ENCODE measurements around the gene NKX3-2.

Gene NKX3-2

DNA sequence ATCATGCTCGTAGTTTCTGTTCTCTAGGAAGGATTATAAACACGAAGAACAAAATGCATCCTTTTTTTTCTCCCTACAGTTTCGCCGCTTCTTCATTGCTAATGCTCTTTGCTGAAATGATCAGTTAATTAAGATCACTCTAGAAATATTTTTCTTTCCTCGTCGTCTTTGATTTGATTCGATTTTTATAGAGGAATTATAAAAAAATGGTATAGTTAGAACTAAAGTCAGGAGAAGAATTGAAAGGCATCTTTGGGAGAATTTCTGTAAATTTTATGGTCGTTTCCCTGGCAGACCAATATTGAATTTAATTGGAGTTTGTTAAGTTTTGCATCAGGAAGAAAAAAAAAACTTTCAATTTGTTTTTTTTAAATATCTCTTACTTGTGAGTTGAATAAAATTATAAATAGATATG lies 1.1 kb upstream of the NKX3-2 start:
- DNase-seq (ENCODE audit: low read depth), result no peak

DNA sequence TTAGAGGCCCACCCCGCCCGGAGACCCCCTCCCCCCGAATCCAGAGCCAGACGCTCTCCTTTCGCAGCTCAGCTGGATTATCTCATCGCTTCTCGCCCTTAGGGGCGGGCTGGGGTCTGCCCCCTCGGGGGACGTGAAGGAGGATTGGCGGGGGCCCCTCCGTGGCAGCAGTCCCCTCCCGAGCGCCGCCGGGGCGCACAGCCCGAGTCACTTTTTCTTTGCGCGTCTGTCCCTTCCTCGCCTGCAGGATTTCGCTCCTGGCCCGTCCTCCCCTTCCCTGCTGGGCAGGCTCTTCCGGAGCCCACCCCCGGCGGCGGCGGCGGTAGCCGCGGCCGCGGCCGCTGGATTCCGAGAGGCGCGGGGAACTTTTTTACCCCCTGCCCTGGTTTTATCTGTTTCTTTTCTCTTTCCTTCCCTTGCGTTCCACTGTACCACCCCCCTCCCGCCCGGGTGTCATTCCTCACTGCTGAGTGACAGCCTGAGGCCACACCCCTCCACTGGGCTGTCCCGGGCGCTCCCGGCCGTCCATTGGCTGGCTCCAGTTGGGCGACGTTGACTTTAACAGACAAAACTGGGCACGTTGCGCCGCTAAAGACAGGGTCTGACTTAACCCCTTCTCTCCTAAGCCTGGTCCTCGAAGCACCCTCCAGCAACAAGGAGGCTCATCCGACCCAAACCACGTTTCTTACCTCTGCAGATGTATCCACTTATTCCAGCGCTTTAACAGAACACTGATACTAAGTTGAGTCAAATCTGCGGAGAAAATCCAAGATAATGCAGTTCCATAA lies 492 bp upstream of the NKX3-2 start:
- DNase-seq (ENCODE audit: low read depth), result no peak

DNA sequence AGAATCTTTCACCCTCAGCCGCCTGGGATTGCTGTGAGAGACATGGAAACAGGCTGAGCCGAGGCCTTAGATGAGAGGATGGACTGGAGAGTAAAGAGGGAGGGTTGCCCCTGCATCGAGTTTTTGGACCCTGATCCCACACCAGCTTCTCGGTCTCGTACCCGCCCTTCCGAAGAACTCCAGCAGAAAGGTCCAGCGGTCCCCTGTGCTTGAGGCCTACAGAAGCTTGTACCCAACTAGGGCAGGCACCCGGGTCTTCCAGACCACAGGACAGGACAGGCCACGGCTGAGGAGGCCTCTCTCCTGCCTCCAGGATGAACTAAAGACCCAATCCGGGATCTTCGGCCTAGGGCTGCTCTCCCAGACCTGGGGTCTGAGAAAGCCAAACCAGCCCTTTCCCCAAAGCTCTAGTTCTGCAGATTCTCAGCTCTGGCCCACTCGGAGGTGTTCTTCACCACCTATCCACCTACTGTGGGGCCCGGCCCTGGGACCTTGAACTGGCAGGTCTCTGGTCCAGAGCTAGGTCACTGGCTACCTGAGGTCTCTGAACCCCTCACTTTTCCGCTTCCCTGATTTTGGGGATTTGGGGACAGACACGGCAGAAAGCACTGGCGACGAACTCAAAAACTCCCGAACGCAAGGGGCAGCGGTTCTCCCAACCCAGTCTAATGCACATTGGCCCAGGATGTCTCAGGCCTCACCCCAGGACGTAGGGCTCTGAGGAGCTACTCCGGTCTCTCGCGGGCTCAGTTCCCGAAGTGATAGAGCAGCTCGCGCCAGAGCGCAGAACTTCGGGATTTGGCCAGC lies 1.1 kb downstream of the NKX3-2 start:
- no peak for DNase-seq (ENCODE audit: low read depth)

DNA sequence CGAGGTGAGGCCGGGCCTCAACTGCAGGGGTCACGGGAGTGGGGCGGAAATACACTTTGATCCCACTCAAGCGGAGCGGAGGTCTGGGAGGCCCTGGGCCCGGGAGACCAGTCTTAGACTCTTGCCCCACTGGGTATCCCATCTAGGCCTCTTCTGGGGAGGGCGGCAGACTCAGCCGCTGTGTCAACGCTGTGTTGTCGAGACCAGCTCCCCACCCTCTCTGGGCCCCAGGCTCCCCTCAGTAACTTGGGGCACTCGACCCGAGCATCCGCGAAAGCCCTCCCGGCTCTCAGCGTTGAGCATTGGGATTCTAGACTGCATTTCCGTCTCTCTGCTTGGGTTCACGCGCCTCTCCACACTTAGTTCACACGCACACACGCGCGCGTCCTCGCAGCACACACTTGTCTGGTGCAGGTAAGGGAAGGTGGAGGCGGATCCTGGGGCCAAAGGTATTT lies 1.7 kb downstream of the NKX3-2 start:
- no peak for DNase-seq (ENCODE audit: low read depth)

DNA sequence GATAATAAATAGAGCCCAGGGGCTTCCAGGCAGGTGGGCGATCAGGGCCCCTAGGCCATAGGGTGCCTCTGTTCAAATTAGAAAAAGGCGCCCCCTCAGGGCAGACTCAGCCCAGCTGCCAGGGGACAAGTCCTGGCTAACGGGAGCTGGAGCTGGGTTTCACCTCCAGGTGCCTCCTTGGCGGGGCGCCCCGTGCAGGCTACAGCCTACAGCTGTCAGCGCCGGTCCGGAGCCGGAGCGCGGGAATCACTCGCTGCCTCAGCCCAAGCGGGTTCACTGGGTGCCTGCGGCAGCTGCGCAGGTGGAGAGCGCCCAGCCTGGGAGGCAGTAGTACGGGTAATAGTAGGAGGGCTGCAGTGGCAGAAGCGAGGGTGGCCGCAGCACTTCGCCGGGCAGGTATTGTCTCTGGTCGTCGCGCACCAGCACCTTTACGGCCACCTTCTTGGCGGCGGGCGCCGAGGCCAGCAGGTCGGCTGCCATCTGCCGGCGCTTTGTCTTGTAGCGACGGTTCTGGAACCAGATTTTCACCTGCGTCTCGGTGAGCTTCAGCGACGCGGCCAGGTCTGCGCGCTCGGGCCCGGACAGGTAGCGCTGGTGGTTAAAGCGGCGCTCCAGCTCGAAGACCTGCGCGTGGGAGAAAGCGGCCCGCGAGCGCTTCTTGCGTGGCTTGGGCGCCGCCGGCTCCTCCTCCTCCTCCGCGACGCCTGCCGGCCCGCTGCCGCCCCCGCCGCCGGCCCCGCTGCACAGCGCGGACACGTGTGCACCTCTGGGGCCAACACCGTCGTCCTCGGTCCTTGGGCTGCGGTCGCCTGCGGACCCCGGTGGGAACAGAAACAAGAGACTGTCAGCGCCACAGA lies 2.4 kb downstream of the NKX3-2 start:
- DNase-seq (ENCODE audit: low read depth), result no peak

DNA sequence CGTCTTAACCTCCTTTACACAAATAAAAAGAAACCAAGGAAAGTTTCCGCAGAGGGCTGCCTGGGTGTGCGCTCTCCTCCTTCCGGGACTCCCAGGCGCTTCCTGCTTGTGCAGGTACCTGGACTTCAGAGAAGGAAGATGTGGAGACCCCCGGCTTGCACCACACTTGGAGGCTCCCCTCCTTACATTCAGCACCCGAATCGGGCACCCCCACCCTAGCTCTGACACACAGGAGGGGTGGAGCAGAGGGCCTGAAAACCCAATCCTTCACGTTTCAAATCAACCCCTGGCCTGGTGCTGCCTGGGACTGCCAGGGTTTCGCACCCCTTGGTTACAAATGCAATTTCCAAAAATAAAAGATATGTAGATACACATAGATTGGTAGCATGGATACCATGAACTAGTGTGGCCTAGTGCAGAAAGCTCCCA lies 3.1 kb downstream of the NKX3-2 start:
- DNase-seq (ENCODE audit: low read depth), result no peak

DNA sequence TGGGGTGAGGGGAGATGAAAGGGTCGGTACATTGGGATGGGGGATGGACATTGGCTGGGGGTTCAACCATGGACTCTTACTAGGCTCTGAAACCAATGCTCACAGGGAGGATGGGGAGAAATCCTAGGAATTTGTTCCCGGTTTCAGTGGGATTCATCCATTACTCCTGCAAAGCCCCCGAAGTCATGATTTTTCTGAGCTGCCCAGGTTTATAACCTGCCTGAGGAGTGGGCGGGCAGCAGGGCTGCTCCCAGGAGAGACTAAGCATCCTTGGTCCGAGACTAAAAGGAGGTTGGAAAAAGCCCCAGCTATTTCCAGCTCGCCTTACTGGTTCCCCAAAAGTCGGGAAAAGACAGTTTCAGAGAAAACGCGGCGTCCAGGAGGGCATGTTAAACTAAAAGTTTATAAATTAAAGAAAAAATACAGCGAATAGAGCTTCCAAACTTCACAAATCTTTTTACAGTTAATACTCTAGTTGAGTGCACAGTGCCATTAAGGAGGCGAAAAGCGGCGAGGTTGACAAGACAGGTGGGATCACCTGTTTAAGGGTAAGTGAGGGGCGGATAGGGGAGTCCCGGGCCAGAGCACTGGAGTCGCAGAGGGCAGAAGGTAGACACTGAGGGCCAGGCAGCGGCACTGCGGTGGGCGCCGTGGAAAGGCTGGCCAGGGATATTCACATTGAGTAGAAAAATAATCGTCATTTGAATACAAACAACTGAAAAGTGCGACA lies 3.7 kb downstream of the NKX3-2 start:
- DNase-seq (ENCODE audit: low read depth), result no peak

DNA sequence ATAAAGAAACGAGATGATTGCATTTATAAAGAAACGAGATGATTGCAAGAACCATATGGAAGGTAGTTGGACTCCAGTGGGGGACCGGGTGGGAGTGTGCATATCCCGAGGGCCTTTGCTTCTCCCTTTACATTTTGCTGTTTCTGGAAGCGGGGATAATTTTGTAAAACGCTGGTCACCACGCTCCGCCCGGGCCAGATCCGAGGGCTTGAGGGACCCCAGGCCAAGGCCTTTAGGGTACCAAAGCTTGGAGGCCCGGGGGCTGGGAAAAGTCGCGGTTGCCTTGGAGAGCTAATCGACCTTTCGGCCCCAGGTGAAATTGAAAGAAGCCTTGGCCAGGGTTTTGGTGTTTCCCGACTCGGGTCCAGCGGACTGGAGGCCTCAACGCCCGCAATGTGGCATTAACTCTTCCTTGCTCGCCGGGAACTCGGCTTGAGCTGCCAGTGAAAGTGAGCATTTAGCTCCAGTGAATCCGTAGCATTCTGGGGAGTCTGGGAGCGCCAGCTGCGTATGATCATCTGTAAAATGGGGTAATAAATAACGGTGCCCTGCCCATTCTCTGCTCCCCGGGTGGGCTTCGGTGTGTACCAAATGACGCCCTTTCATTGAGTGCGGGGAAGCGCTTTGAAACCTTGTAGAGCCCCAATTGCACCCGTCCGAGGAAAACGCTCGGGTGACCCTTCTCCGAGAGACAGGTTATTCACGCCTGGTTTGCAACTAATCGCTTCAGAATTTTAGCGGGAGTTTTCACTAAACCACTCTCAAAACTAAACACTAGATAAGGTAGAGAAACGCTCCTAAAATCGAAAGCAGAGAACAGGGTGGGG lies 4.5 kb downstream of the NKX3-2 start:
- no peak for DNase-seq (ENCODE audit: low read depth)

DNA sequence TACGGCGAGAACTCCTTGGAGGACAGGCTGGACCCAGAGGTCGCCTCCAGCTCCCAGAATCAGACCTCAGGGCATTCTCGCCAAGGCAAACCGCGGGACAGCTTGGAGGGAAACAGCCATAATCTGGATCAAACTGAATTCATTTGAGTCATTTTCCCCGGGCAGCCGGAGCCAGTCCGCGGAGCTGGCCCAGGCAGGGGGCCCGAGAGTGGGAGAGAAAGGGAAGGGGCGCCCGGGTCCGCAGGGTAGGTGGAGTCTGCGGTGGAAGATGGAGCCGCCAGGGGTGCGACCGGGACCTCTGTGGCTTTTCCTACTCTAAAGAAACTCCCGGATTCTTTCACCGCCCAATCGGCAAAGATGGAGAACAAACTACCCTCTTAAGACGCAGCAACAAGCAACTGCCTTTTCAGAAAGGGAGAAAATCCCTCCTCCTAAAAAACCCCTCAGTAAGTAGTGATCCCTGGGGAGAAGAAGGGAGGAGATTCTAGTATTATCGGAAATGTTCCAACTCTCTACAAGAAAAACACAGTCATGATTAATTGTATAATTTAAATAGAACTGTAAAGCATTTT lies 5.2 kb downstream of the NKX3-2 start:
- no peak for DNase-seq (ENCODE audit: low read depth)

DNA sequence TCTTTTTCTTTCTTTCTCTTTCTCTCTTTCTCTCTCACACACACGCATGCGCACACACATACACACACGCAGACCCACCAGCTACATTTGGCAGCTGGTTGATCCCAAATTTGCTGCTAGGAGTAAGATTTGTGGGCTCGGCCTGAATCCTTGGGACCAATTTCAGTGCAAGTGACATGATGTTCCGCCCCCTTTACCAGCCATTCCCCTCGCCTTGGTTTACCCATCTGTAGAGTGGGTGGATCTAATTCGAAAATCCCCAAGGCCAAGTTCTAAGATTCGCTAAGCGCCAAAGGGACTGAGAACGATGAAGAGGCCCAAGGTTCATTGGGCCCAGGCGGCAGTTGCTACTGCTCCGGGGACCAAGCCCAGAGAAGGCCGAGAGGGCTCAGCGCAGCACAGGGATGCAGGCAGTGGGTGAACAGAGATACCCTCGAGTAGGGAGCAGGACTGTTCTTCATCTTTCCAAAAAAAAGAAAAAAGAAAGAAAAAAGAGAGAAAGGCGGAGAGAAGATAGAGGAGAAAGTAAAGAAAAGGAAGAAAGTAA lies 5.8 kb downstream of the NKX3-2 start:
- DNase-seq (ENCODE audit: low read depth), result no peak

DNA sequence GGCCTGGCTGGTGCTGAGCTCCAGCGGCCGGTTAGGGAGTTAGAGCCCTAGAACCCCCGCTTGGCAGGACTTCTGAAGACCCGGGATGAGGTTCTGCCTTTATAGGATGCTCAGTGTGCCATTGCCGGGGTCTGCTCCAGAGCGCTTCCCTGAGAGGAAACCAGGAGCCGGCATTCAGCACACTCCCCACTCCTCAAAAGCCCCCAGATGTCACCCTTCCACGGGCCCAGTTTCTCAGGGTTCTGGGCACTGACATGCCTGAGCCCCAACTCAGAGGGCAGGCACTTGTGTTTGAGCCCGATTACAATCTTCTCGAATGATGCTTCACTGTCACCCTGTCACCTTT lies 6.5 kb downstream of the NKX3-2 start:
- DNase-seq (ENCODE audit: low read depth), result no peak

DNA sequence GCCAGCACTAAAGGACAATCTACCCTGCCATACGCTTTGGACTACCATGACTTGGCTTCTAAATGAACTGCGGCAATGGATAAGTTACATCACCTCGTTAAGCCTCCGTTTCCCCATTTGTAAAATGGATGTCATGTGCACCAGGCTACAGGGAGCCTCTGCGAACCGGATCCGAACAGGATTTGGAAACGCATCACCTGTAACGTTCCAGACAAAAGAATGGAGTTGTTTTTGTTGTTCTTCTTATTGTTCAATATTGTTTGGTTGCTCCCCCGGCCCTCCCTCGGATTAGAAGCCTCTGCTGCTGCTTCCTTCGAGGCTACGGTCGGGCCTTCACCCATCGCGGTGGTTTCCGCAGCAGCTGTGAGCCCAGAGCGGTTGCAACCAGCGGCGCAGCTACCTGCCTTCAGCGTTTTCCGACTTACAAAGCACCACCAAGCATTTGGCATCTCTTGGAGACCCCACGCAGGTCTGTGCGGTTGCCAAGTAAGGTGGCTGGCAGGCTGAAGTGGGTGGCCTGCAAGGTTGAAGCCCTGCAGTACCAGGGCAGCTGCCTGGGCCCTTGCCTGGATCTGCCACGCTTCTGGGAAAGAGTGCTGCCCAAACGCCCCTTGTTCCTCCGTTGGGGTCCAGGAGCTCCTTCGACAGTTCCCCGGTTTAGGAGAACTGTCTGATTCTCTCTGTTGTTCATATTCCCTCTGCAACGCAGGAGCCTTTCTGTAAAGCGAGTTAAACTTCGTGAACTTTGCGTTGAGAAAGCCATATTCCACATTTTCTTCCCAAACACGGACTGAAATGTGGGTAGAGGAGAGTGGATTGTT lies 7.1 kb downstream of the NKX3-2 start:
- DNase-seq (ENCODE audit: low read depth), result no peak

DNA sequence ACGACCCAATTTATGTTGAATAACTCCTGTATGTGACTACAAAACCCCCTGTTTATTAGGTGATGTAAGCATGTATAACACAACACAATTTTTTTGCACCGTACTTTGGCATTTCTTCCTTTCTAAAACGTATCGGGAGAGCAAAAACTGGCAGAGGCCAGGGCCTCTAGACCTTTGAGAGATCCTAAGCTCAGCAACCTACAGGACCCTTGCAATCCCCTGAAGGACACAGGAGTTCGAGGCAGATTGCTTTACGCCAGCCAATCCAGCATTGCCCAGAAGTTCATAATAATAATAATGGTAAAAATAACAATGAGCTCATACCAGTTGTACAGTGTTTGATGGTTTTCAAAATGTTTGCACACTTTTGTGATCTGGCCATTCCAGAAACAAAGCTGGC lies 7.7 kb downstream of the NKX3-2 start:
- DNase-seq (ENCODE audit: low read depth), result no peak

DNA sequence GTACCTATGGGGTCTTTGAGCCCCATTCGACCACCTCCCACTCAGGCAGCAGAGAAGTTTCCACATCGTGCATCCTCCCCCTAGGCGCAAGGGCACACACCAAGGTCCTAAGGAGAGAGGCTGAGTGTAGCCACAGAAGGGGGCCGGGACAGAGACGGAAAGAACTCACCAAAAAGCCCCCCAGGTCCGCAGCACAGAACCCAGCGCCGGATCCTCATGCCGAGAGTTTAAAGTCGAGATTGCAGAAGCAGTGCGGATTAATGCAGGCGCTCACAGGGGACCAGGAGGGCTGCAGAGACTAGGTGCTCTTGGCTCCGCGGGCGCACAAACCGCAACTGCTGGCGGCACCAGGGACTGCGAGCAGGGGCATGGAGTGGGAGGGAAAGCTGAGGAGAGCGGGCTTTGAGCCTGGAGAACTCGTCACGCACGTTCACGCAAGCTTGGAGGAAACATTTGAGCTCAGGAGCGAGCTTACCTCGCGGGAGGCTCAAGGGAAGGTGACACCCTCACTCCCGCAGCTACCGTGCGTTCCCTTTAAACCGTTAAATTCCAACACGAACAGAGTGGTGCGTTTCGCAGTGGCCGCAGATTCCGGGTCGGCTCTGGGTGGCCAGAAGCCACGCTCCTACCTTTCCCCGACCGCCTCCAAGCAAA lies 8.5 kb downstream of the NKX3-2 start:
- DNase-seq (ENCODE audit: low read depth), result no peak

DNA sequence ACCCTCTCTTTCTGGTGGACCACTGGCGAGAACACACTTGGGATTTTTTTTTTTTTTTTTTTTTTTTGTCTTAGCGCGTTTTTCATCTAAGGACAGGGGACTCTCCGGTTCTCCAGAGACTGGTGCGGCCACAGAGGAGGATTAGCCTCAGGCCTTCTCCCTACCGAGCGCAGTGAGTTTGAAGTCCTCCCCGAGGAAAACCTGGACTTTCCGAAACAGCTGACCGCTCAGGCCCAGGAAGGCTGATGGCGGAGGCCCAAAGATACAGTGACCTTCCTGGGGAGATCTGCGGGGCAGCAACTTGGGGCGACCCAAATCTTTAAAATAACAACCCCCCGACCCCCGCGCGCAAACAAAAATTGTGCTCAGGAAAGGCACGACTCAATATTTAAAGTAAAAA lies 9.2 kb downstream of the NKX3-2 start:
- no peak for DNase-seq (ENCODE audit: low read depth)

DNA sequence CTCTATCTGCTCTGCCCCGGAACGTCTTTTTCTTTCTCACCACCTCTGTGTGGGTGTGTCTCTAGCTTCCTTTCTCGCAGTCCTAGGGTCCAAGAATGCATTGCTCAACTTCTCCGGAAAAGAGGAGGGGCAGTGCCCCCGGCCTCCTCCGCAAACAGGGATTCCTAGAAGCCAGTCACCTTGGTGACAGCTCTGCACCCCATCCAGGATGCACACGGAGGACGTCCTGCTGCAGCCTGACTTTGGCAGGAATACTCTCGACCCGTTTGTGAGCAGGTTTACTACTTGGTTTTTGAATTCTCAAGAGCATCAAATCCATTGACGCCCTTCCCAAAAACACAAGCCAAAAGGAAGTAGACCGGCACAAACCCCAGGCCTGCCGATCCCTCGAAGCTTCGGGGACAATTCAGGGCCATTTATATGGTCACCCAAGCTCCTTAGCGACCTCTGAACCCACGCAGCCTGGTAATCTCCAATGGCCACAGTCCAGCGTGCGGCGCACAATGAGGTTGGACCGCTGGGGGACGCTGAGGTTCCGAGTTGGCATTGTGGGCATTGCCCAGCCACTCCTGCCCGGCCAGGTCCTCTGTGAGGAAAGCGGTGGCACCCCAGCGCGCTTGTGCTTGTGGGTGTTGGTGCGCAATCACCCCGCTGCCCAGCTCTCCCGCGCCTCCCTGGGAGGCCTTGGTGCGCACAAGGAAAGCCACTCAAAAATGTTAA lies 9.8 kb downstream of the NKX3-2 start:
- DNase-seq (ENCODE audit: low read depth), result no peak

DNA sequence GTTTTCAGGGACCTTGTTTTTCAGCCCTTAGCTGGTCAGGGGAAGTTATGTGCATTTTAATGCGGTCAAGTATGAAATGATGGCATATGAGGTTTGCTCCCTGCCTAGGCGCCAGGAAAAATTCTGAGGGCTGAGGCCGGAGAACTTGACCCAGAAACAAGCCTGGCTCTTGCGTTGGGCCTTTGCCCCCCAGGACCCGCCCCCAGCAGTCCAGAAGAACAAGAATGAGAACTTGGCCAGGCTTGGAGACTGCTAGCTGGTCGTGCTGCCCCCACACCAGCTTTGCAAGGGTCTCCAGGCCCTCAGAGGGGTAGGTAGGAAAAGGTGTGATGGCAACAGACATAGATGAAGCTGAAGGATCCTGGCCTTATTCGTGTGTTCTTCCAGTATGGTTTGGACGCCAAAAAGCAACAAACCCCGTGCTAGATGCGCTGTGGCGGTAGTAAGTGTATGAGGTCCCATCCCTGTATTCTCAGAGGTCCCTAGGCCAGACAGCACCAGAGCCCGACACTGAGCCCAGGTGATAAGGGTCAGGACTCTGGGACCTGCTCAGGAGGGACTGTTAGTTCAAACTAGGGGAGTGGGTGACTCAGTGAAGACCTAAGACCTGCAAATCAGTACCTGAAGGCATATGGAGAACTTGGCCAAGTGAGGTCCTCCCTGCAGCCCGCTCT lies 10.5 kb downstream of the NKX3-2 start:
- no peak for DNase-seq (ENCODE audit: low read depth)

DNA sequence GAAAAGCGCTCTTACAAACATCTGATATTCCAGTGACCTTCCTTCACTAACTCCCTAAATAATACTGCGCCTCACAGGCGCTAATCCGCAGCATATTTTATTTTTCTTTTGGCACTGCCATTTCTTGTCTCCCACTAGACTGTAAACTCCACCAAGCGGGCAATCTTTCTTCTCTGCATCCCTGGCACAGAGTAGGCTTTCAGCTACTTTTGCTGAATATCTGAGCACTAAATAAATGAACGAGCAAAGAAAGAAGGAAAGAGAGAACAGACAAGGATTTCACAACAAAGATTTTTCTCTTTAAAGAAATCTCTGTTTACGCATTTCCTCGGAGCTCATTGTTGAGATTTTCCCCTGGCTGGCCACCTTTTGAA lies 12.7 kb downstream of the NKX3-2 start:
- no peak for DNase-seq (ENCODE audit: low read depth)

All from fibroblast of the conjunctiva (primary cell).